LHCN-M2 (cell line): ENCODE data around the gene FAM98B. TPM values are rescaled to one million over a fixed set of nuclear protein-coding genes. Genes with fewer than 3 reads are reported as not detected.

Experiments
- DNase-seq: peaks from one replicate; pipeline ENCODE4 v3.0.0-alpha.2; 2012; ENCODE audit warnings: low read depth
- total RNA-seq: library from RNA; depleted of rRNA; stranded (reverse); fragments of >200 nt; gene quantifications from 2 replicates; pipeline ENCODE4 v1.2.3, GENCODE V29; 2014

FAM98B gene
- total RNA-seq, 1 experiment from 2014 or later, result 19.5 TPM

- no peak for DNase-seq
These were observed 53.6 kb downstream of the FAM98B start for GRCh38 chr15:38507570-38507969.

DNA sequence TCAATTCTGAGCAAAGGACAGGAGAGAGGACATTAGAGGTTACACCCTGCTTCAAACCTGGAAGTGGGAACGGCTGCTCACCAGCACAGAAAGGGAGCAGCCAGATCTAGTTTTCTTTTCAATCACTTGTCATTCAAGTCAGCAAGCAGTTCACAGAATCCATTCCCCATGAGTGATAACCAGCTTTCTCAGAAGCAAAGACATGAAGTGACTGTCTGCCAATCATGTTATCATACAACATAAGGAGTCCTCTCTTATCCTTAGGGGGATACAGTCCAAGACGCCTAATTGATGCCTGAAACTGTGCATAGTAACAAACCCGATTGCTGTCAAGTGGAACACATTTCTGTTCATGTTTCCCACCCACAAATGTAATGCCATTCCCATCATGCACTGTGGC lies 54.7 kb downstream of the FAM98B start:
- no peak for DNase-seq

- DNase-seq, result no peak
These were observed 55.2 kb downstream of the FAM98B start for GRCh38 chr15:38509152-38509551.

GRCh38 chr15:38512901-38513300 lies 59.0 kb downstream of the FAM98B start:
- no peak for DNase-seq

- no peak for DNase-seq
These were observed 60.7 kb downstream of the FAM98B start for GRCh38 chr15:38514601-38515000.

- DNase-seq, result no peak
These were observed 62.7 kb downstream of the FAM98B start for GRCh38 chr15:38516626-38517025.

DNA sequence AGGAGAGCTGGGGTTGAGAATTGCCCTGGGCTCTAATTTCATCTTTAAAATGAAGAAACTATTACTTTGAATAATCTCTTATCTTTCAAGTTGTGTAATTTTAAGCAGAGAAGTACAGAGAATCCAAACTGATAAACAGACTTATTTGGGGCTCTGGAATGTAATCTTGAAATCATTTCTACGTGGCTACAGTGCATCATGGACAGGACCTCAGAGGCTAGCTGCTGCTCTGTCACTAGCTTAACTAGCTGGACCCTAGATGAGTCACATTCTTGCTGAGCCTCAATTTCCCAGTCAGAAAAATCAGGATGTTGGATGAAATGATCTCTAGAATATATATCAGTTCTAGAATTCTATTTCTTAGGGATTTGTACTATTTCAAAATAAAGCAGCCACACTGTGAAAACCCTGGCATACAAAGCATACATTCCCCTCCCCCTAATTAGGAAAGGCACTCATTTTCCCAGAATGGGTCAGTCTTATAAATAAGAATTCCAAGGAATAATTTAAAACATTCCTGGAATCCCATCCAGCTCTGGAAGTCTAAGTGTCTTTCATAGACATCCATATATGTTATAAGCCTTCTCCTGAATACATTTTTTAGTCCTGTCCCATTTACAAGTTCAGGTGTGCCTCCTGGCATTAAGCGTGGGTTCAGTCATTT lies 63.5 kb downstream of the FAM98B start:
- DNase-seq, result no peak

DNA sequence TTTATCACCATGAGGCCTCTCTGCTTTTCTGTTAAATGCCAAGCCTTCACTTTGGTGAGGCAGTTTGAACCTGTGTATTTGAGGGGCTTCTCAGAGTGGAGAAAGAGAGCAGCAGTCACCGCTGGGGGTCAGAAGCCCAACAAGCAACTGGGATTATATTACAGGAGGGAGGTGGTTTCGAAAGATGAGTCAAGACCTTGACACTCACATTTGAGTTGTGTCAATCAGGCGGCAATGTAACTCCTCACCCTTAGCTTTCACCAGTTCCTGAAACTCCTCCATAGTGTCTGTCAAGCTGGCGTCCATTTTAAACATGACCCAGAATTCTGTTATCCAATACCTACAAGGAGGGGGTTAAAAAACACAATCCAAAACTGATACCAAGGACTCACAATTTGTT lies 64.2 kb downstream of the FAM98B start:
- DNase-seq, result no peak

GRCh38 chr15:38520035-38520434 lies 66.1 kb downstream of the FAM98B start:
- DNase-seq, result no peak

DNA sequence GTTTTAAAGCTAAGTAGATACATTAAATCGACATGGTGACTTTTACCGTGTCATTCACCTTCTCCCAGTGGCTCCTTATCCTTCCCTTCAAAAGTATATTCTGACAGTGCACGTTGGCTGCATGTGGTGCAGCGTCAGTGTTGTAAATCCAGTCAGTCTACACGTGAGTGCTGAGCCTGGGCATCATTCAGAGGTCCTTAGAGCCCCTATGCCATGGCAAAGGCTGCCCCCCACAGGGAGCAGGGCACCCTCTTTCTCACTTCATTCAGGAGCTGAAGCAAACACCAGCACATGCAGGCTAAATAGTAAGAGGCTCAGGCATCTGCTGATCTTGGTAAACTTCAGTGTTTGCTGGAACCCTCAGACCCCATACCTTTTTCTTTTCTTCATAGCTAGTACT lies 67.4 kb downstream of the FAM98B start:
- no peak for DNase-seq

- no peak for DNase-seq
These were observed 69.0 kb downstream of the FAM98B start for GRCh38 chr15:38522922-38523321.

- DNase-seq, result no peak
These were observed 70.2 kb downstream of the FAM98B start for GRCh38 chr15:38524156-38524555.

GRCh38 chr15:38525489-38525888 lies 71.6 kb downstream of the FAM98B start:
- no peak for DNase-seq

DNA sequence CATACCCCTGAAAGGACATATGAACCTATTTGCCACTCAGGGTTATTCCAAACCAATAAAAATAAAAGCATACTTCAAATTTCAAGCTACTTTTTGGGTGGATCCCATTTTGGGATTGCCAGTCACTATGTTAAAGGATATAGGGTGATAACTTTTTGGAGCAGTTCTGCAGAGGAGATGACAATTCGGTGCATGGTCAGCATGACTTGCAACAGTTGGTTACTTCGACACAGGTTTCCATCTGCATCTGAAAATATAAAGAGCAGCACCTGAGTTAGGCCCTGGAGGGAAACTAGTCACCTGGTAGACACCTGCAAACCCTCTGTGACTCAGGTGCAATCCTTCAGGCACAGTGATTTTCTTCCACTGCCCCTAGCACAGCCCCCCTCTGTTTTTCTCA lies 72.2 kb downstream of the FAM98B start:
- DNase-seq, result no peak

- DNase-seq, result no peak
These were observed 74.4 kb downstream of the FAM98B start for GRCh38 chr15:38528294-38528693.

- no peak for DNase-seq
These were observed 76.2 kb downstream of the FAM98B start for GRCh38 chr15:38530113-38530512.

DNA sequence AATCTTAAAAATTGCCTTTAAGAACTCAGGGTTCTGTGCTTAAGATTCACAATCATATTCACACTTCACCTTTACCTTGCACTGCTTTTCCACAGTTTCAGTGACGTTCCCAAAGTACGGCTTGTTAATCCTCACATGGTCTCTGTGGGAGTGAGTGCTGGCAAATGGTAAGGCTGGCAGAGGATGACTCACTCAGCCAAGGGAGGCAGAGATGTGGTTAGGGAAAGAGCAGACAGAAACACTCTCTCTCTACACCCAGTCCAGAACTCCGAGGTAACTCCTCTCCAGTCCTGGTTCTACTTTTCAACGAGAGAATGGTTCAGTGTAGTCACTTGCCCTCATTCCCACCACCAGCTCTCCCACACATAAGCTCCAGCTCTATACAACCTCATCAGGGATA lies 77.6 kb downstream of the FAM98B start:
- peak; percentile 72 for DNase-seq

- no peak for DNase-seq
These were observed 78.8 kb downstream of the FAM98B start for GRCh38 chr15:38532728-38533127.

DNA sequence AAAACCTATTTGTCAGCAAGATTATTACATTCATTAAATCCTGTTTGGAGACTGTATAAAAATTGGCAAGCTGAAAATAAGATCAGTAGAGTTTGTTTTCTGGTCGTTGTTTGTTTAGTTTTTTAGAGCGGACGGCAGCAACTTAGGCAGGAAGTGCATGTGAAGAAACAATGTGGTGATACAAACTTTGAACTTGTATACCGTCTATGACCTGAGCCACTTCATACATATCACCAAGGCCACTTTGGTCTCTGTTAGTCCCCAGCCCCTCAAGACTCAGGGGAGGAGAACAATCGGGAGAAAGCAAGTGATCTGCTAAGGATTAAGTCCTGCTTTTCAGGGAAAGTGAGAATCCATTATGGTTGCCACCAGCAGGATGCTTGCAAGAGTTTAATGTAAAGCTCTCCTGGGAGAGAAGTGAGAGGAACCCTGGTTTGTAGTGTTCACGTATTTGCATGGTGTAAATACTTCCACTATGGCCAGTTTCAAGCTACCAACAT lies 79.5 kb downstream of the FAM98B start:
- DNase-seq, result no peak

DNA sequence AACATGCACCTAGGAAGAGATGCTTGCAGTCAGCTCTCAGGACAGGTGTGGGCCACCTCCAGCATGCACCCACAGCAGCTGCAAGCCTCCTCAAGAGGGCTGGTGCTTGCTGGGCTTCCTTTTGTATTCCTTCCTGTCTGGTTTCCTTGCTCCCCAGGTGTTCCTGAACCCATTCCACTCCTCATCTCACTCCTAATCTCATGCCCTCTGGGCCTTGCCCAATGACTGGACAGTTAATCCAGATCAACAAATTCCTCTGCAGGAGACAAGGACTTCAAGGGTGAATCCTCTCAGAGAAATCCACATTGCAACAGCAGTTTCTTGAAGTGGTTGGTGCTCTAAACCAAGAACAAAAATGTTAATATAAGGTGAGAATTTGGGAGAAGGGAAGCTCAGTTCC lies 80.0 kb downstream of the FAM98B start:
- no peak for DNase-seq

GRCh38 chr15:38534691-38535090 lies 80.8 kb downstream of the FAM98B start:
- DNase-seq, result no peak

DNA sequence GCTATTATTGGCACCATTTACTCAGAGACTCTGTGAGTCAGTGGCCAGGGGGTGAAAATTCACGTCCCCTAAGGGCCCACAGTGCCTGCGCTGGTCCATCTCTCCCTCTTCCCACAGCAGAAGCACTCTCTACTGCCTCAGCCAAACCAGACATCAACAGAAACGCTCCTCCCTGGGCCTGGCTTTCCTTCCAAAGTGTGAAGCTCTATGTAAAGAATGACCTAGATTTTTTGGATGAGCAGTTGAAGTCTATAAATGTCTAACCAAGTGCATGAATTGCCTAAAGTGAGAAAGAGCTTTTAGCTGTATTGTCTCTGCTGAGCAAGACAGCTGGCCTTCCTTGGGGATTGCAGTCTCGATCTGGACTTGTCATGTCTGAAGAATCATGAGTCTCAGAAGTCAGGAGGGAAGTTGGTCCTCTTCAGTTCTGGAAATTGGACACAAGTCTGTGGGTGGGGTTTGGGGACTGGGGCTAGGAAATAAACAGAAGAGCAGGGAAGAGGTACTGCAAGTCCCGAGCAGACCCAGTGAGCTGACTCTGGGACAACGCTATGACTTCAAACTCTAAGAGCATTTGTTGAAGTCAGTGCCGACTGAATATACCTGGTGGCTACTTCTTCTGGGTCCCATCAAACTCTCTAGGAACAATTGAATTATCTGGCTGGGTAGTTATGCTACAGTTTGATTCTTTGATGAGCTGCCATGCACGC lies 81.7 kb downstream of the FAM98B start:
- no peak for DNase-seq

DNA sequence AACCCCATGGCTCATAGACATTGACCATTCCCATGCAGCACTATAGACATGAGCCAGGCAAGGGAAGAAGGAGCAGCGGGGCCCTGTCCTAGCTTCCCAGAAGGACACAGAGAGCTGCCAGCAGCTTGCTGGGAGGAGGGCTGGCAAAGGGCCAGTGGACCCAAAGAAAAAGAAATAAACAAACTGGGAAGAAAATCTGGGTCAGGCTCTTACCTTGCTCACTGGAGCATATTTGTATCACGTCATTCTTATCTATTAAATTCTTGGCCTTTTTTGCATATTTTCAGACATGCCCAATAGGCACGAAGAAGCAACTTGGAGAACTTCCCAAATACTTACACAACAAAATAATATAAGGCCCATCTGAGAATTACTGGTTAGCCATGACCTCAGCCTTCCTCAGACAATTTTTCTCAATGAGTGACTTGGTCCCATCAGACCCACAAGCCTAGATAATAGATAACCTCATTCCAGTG lies 82.3 kb downstream of the FAM98B start:
- peak; percentile 22 for DNase-seq
